Measurements from ENCODE around the gene MYMK.

Gene MYMK

DNA sequence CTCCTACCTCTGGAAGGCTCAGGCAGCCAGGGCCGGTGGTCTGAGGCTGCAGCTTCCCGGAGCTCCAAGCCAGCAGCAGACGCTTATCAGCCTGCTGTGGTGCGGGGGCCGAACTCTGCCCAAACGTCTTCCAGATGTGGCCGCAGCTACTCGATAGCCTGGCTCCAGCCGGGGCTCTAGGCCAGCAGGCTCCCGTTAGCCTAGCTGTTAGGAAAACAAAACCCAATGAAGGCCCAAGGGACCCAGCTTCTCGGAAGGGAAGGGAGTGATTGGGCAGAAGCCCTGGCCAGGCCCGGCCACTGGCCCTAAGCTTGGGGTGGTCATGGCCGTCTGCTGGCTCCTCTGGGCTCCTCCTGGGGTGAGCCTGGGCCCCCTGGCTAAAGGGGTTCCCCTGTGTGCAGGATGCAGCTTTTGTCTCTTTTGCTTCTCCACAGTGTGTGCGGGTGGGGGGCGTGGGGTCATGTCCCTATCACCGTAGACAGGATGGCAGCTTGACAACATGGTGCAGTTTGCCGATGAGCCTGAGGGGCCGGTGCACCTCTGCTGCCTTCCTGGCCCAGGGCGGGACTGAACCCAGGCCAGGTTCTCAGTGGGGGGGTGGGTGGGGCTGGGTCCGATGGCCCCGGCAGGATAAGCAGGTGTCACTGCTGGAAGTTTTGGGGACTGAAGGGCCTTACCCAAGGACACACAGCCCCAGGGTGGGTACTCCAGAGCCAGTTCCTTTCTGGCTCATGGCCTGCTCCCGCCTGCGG lies 18.7 kb downstream of the MYMK start:
- Histone ChIP-seq H3K36me3 (ENCODE audit: control insufficient read depth in 1 of 2, insufficient read depth in 2 of 2, low read length in 2 of 2) (no peaks in the 10 kb centered on the region), H3K79me2 (ENCODE audit: control insufficient read depth, insufficient read depth, low read length, poor library complexity) (no peaks in the 10 kb centered on the region), H3K9ac (ENCODE audit: low read length) (no peak overlapping the region), H2BK120ac (ENCODE audit: insufficient read depth, low read length, poor library complexity) (no peak overlapping the region), H4K91ac (ENCODE audit: low read depth, low read length) (peak overlapping the region; percentile 31), H3K4me2 (ENCODE audit: low read length) (no peak overlapping the region), H3K27ac (ENCODE audit: low read depth, low read length) (no peak overlapping the region), H3K4me1 (ENCODE audit: control insufficient read depth in 1 of 2, insufficient read depth in 2 of 2, low read length in 2 of 2) (peaks cover 8 to 21% of the 10 kb centered on the region in 2 experiments), H3K23ac (ENCODE audit: low read length) (no peak overlapping the region), H2BK5ac (ENCODE audit: low read depth, low read length, poor library complexity) (no peak overlapping the region), H3K18ac (ENCODE audit: low read length) (no peak overlapping the region), H4K8ac (ENCODE audit: low read depth, low read length) (no peak overlapping the region), H3K4ac (ENCODE audit: low read depth, low read length) (no peak overlapping the region), H3K9me3 (ENCODE audit: insufficient read depth, low read depth, low read length) (peaks cover 2% of the 10 kb centered on the region), H4K12ac (ENCODE audit: low read depth, low read length) (no peak overlapping the region), H2BK12ac (ENCODE audit: low read length) (no peak overlapping the region), H3K14ac (ENCODE audit: low read length) (no peak overlapping the region), H3K27me3 (ENCODE audit: insufficient read depth, low read length) (no peaks in the 10 kb centered on the region), H3K79me1 (ENCODE audit: low read length) (no peaks in the 10 kb centered on the region), H3K4me3 (ENCODE audit: low read depth, low read length) (no peak overlapping the region), H2AK5ac (ENCODE audit: low read length) (no peak overlapping the region), H2AFZ (ENCODE audit: insufficient read depth, low read length, poor library complexity) (no peak overlapping the region)
- DNase-seq: no peak
- WGBS (ENCODE audit: extremely low coverage, insufficient coverage, insufficient read length): no CpG with 5 or more reads among the region's 23 CpGs

GRCh38 chr9:133505186-133505830 lies 19.5 kb downstream of the MYMK start:
- Histone ChIP-seq H3K14ac (ENCODE audit: low read length) (no peak overlapping the region), H2BK5ac (ENCODE audit: low read depth, low read length, poor library complexity) (no peak overlapping the region), H3K27ac (ENCODE audit: low read depth, low read length) (no peak overlapping the region), H2BK120ac (ENCODE audit: insufficient read depth, low read length, poor library complexity) (no peak overlapping the region), H3K79me2 (ENCODE audit: control insufficient read depth, insufficient read depth, low read length, poor library complexity) (no peaks in the 10 kb centered on the region), H3K4ac (ENCODE audit: low read depth, low read length) (no peak overlapping the region), H3K9ac (ENCODE audit: low read length) (no peak overlapping the region), H3K9me3 (ENCODE audit: insufficient read depth, low read depth, low read length) (peaks cover 2% of the 10 kb centered on the region), H2BK12ac (ENCODE audit: low read length) (no peak overlapping the region), H4K12ac (ENCODE audit: low read depth, low read length) (no peak overlapping the region), H3K18ac (ENCODE audit: low read length) (no peak overlapping the region), H4K91ac (ENCODE audit: low read depth, low read length) (no peak overlapping the region), H2AK5ac (ENCODE audit: low read length) (no peak overlapping the region), H3K4me1 (ENCODE audit: control insufficient read depth in 1 of 2, insufficient read depth in 2 of 2, low read length in 2 of 2) (peaks cover 8 to 19% of the 10 kb centered on the region in 2 experiments), H2AFZ (ENCODE audit: insufficient read depth, low read length, poor library complexity) (no peak overlapping the region), H3K27me3 (ENCODE audit: insufficient read depth, low read length) (no peaks in the 10 kb centered on the region), H3K36me3 (ENCODE audit: control insufficient read depth in 1 of 2, insufficient read depth in 2 of 2, low read length in 2 of 2) (no peaks in the 10 kb centered on the region), H3K4me3 (ENCODE audit: low read depth, low read length) (no peak overlapping the region), H3K23ac (ENCODE audit: low read length) (no peak overlapping the region), H3K4me2 (ENCODE audit: low read length) (no peak overlapping the region), H3K79me1 (ENCODE audit: low read length) (no peaks in the 10 kb centered on the region), H4K8ac (ENCODE audit: low read depth, low read length) (no peak overlapping the region)
- no CpG with 5 or more reads among the region's 13 CpGs for WGBS (ENCODE audit: extremely low coverage, insufficient coverage, insufficient read length)
- DNase-seq: no peak

DNA sequence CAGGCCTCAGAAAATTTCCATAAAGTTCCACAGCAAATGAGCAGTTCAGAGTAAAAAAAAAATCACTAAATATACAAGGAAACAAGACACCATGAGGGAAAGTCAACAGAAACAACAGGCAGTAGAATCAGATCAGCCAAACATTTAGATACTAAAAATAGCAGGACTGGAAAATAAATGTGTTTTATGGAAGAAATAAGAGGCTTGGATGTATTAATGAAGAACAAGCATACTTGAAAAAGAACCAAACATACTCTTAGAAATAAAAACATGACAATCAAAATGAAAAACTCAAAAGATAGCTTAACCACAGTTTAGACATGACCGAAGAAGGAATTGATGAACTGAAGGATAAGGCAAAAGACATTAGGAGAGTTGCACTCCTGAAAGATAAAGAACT lies 22.6 kb downstream of the MYMK start:
- H3K4me1 ChIP-seq (ENCODE audit: control insufficient read depth in 1 of 2, insufficient read depth in 2 of 2, low read length in 2 of 2): peaks cover 2 to 15% of the 10 kb centered on the region in 2 experiments
- H2BK12ac ChIP-seq (ENCODE audit: low read length): no peak overlapping the region
- H2BK5ac ChIP-seq (ENCODE audit: low read depth, low read length, poor library complexity): no peak overlapping the region
- H3K27me3 ChIP-seq (ENCODE audit: insufficient read depth, low read length): no peaks in the 10 kb centered on the region
- no peak overlapping the region for H4K8ac ChIP-seq (ENCODE audit: low read depth, low read length)
- DNase-seq: no peak
- no peak overlapping the region for H3K4ac ChIP-seq (ENCODE audit: low read depth, low read length)
- no peaks in the 10 kb centered on the region for H3K79me2 ChIP-seq (ENCODE audit: control insufficient read depth, insufficient read depth, low read length, poor library complexity)
- no peak overlapping the region for H2AFZ ChIP-seq (ENCODE audit: insufficient read depth, low read length, poor library complexity)
- no peak overlapping the region for H3K14ac ChIP-seq (ENCODE audit: low read length)
- WGBS (ENCODE audit: extremely low coverage, insufficient coverage, insufficient read length): no CpG with 5 or more reads among the region's 1 CpG
- no peaks in the 10 kb centered on the region for H3K79me1 ChIP-seq (ENCODE audit: low read length)
- H3K9me3 ChIP-seq (ENCODE audit: insufficient read depth, low read depth, low read length): peaks cover 9% of the 10 kb centered on the region
- H3K4me3 ChIP-seq (ENCODE audit: low read depth, low read length): no peak overlapping the region
- no peaks in the 10 kb centered on the region for H3K36me3 ChIP-seq (ENCODE audit: control insufficient read depth in 1 of 2, insufficient read depth in 2 of 2, low read length in 2 of 2)
- no peak overlapping the region for H3K23ac ChIP-seq (ENCODE audit: low read length)
- no peak overlapping the region for H3K4me2 ChIP-seq (ENCODE audit: low read length)
- no peak overlapping the region for H4K91ac ChIP-seq (ENCODE audit: low read depth, low read length)
- no peak overlapping the region for H2BK120ac ChIP-seq (ENCODE audit: insufficient read depth, low read length, poor library complexity)
- H3K9ac ChIP-seq (ENCODE audit: low read length): no peak overlapping the region
- no peak overlapping the region for H4K12ac ChIP-seq (ENCODE audit: low read depth, low read length)
- no peak overlapping the region for H3K18ac ChIP-seq (ENCODE audit: low read length)
- H3K27ac ChIP-seq (ENCODE audit: low read depth, low read length): no peak overlapping the region
- H2AK5ac ChIP-seq (ENCODE audit: low read length): no peak overlapping the region

GRCh38 chr9:133499892-133500270 lies 24.9 kb downstream of the MYMK start:
- no CpG with 5 or more reads among the region's 12 CpGs for WGBS (ENCODE audit: extremely low coverage, insufficient coverage, insufficient read length)
- Histone ChIP-seq H4K12ac (ENCODE audit: low read depth, low read length) (no peak overlapping the region), H3K27ac (ENCODE audit: low read depth, low read length) (no peak overlapping the region)

More at GRCh38 chr9:133499892-133500270, 24.9 kb downstream of the MYMK start:
- no peak overlapping the region for H2BK120ac ChIP-seq (ENCODE audit: insufficient read depth, low read length, poor library complexity)
- no peak overlapping the region for H3K18ac ChIP-seq (ENCODE audit: low read length)
- no peak overlapping the region for H2BK5ac ChIP-seq (ENCODE audit: low read depth, low read length, poor library complexity)
- H3K4me2 ChIP-seq (ENCODE audit: low read length): no peak overlapping the region
- H3K79me1 ChIP-seq (ENCODE audit: low read length): no peaks in the 10 kb centered on the region
- no peak overlapping the region for H2AK5ac ChIP-seq (ENCODE audit: low read length)
- H3K27me3 ChIP-seq (ENCODE audit: insufficient read depth, low read length): no peaks in the 10 kb centered on the region
- H3K36me3 ChIP-seq (ENCODE audit: control insufficient read depth in 1 of 2, insufficient read depth in 2 of 2, low read length in 2 of 2): no peaks in the 10 kb centered on the region
- H2BK12ac ChIP-seq (ENCODE audit: low read length): no peak overlapping the region
- peaks cover 2 to 12% of the 10 kb centered on the region in 2 experiments for H3K4me1 ChIP-seq (ENCODE audit: control insufficient read depth in 1 of 2, insufficient read depth in 2 of 2, low read length in 2 of 2)
- no peak overlapping the region for H3K9ac ChIP-seq (ENCODE audit: low read length)
- DNase-seq: no peak
- no peak overlapping the region for H3K23ac ChIP-seq (ENCODE audit: low read length)
- no peak overlapping the region for H3K4me3 ChIP-seq (ENCODE audit: low read depth, low read length)
- H4K91ac ChIP-seq (ENCODE audit: low read depth, low read length): no peak overlapping the region
- H3K4ac ChIP-seq (ENCODE audit: low read depth, low read length): no peak overlapping the region
- no peak overlapping the region for H4K8ac ChIP-seq (ENCODE audit: low read depth, low read length)
- peaks cover 15% of the 10 kb centered on the region for H3K9me3 ChIP-seq (ENCODE audit: insufficient read depth, low read depth, low read length)
- no peak overlapping the region for H2AFZ ChIP-seq (ENCODE audit: insufficient read depth, low read length, poor library complexity)
- H3K14ac ChIP-seq (ENCODE audit: low read length): no peak overlapping the region
- H3K79me2 ChIP-seq (ENCODE audit: control insufficient read depth, insufficient read depth, low read length, poor library complexity): no peaks in the 10 kb centered on the region
